Natural killer cell (primary cell): Measurements from ENCODE around the gene ASTN2. TPM values are rescaled to one million over a fixed set of nuclear protein-coding genes. Genes with fewer than 3 reads are reported as not detected.

Experiments
- ATAC-seq, 3 donors: fragments of 150-1000 bp in 2 of 3; fragments of 200-7000 bp in 1 of 3; cut with Tn5 transposase; 1 replicate in 1 of 3; 2 replicates in 2 of 3; pipeline ENCODE4 v1.10.0; 2021; ENCODE audit warnings: mild to moderate bottlenecking in 2 of 3, moderate library complexity in 2 of 3
- DNase-seq, 2 donors: peaks; one replicate each; pipeline versions ENCODE4 v3.0.0 to v3.0.0-alpha.2; 2013 to 2021; ENCODE audit warnings: mixed read lengths in 1 of 2
- H3K27ac ChIP-seq: one replicate; pipeline ENCODE4 v1.5.1; 2013; ENCODE audit warnings: mild to moderate bottlenecking, low read length
- H3K27me3 ChIP-seq: one replicate; pipeline ENCODE4 v1.6.1; 2013; ENCODE audit warnings: low read length; ENCODE audit not compliant: control insufficient read depth, insufficient read depth
- H3K36me3 ChIP-seq: one replicate; pipeline ENCODE4 v1.6.1; 2013; ENCODE audit warnings: low read length; ENCODE audit not compliant: control insufficient read depth, insufficient read depth
- H3K4me1 ChIP-seq: one replicate; pipeline ENCODE4 v1.6.1; 2013; ENCODE audit warnings: low read length; ENCODE audit not compliant: control insufficient read depth, insufficient read depth
- H3K4me3 ChIP-seq: one replicate; pipeline ENCODE4 v1.5.1; 2013; ENCODE audit warnings: low read length
- H3K9me3 ChIP-seq: one replicate; pipeline ENCODE4 v1.6.1; 2013; ENCODE audit warnings: low read length; ENCODE audit not compliant: control insufficient read depth, insufficient read depth
- H3K27ac Mint-ChIP-seq, 2 donors: one replicate each; pipeline ENCODE4 v1.8.0; 2022; ENCODE audit warnings: mild to moderate bottlenecking in 2 of 2, mixed read lengths in 2 of 2, moderate library complexity in 1 of 2
- H3K27me3 Mint-ChIP-seq, 2 donors: one replicate each; pipeline ENCODE4 v1.8.0; 2022; ENCODE audit warnings: low read depth in 2 of 2, mixed read lengths in 2 of 2
- H3K36me3 Mint-ChIP-seq: one replicate; pipeline ENCODE4 v1.8.0; 2022; ENCODE audit warnings: mixed read lengths
- H3K4me1 Mint-ChIP-seq, 2 donors: one replicate each; pipeline ENCODE4 v1.8.0; 2022; ENCODE audit warnings: mixed read lengths in 2 of 2
- H3K4me3 Mint-ChIP-seq: one replicate; pipeline ENCODE4 v1.8.0; 2022; ENCODE audit warnings: mild to moderate bottlenecking, moderate library complexity, mixed read lengths
- H3K9me3 Mint-ChIP-seq, 2 donors: one replicate each; pipeline ENCODE4 v1.8.0; 2022; ENCODE audit warnings: mixed read lengths in 2 of 2
- CTCF ChIP-seq: fragments of 200-600 bp; IDR thresholded peaks from one replicate; pipeline ENCODE4 v1.8.0; 2022; ENCODE audit warnings: antibody characterized with exemption
- WGBS: methylation state at CpG from one replicate; pipeline ENCODE4 v1.1.7; 2013; ENCODE audit warnings: missing lambda C conversion rate; ENCODE audit not compliant: insufficient coverage; 5-methylcytosine and 5-hydroxymethylcytosine counted together
- intact Hi-C: fragments of 100-400 bp; cut with micrococcal nuclease; formaldehyde crosslinking; loops from one replicate; pipeline ENCODE4 v1.14.2; 2022
- total RNA-seq, 4 donors: library from RNA; stranded (reverse); fragments of 120-200 nt in 1 of 4; gene quantifications; one replicate each; pipeline versions ENCODE4 v1.2.3 to v1.2.4, GENCODE V29; 2013 to 2022

The ASTN2 gene
- total RNA-seq, 3 donors from 2014 or later (not counting 1 experiment from before 2014, with no cell fraction given), result 3.0 to 3.5 (median 3.2) TPM

GRCh38 chr9:116587919-116588318, 826.9 kb downstream of the ASTN2 start:
- no peaks in the 10 kb centered on the region for H3K27me3 ChIP-seq
- H3K4me1 ChIP-seq, result no peaks in the 10 kb centered on the region
- no peaks in the 10 kb centered on the region for H3K36me3 ChIP-seq
- ATAC-seq, result no peak
- H3K27me3 Mint-ChIP-seq, result no peaks in the 10 kb centered on the region
- H3K9me3 Mint-ChIP-seq, result peaks cover 2 to 5% of the 10 kb centered on the region in 2 donors
- no peak overlapping the region for H3K4me3 Mint-ChIP-seq
- no peak for DNase-seq
- TF ChIP-seq CTCF, result no peak
- peaks cover 9% of the 10 kb centered on the region for H3K36me3 Mint-ChIP-seq
- H3K4me1 Mint-ChIP-seq, result no peaks in the 10 kb centered on the region
- 88% methylated on average over 1 of the region's 1 CpG for WGBS
- H3K27ac Mint-ChIP-seq, result no peak overlapping the region
- no peak overlapping the region for H3K4me3 ChIP-seq
- H3K27ac ChIP-seq, result no peak overlapping the region
- peaks cover 6% of the 10 kb centered on the region for H3K9me3 ChIP-seq
- intact Hi-C loops, result no loop called here

GRCh38 chr9:116585896-116586295, 829.0 kb downstream of the ASTN2 start:
- Histone ChIP-seq H3K27ac (no peak overlapping the region), H3K9me3 (peaks cover 6% of the 10 kb centered on the region), H3K4me3 (no peak overlapping the region), H3K27me3 (no peaks in the 10 kb centered on the region), H3K36me3 (no peaks in the 10 kb centered on the region), H3K4me1 (no peaks in the 10 kb centered on the region)
- no CpG with 5 or more reads among the region's 1 CpG for WGBS
- peaks cover 2 to 5% of the 10 kb centered on the region in 2 donors for H3K9me3 Mint-ChIP-seq
- no peak for DNase-seq
- no peaks in the 10 kb centered on the region for H3K4me1 Mint-ChIP-seq
- no peak for ATAC-seq
- H3K27me3 Mint-ChIP-seq, result no peaks in the 10 kb centered on the region
- H3K36me3 Mint-ChIP-seq, result peaks cover 9% of the 10 kb centered on the region
- intact Hi-C loops, result no loop called here
- TF ChIP-seq CTCF, result no peak
- no peak overlapping the region for H3K27ac Mint-ChIP-seq
- no peak overlapping the region for H3K4me3 Mint-ChIP-seq

- ATAC-seq (no peak), DNase-seq (no peak)
- H3K4me1 Mint-ChIP-seq, result no peaks in the 10 kb centered on the region
- Histone ChIP-seq H3K27ac (no peak overlapping the region), H3K9me3 (peaks cover 2% of the 10 kb centered on the region), H3K36me3 (no peaks in the 10 kb centered on the region), H3K4me3 (no peak overlapping the region), H3K4me1 (no peaks in the 10 kb centered on the region), H3K27me3 (no peaks in the 10 kb centered on the region)
- peaks cover 9% of the 10 kb centered on the region for H3K36me3 Mint-ChIP-seq
- TF ChIP-seq CTCF, result no peak
- H3K4me3 Mint-ChIP-seq, result no peak overlapping the region
- H3K27me3 Mint-ChIP-seq, result no peaks in the 10 kb centered on the region
- H3K9me3 Mint-ChIP-seq, result peaks cover 2 to 5% of the 10 kb centered on the region in 2 donors
- H3K27ac Mint-ChIP-seq, result no peak overlapping the region
- intact Hi-C loops, result no loop called here
Measured at GRCh38 chr9:116585204-116585603, 829.7 kb downstream of the ASTN2 start.

GRCh38 chr9:116580853-116581252, 834.0 kb downstream of the ASTN2 start:
- Histone ChIP-seq H3K36me3 (no peaks in the 10 kb centered on the region), H3K4me1 (no peaks in the 10 kb centered on the region), H3K27ac (no peak overlapping the region), H3K27me3 (no peaks in the 10 kb centered on the region), H3K4me3 (no peak overlapping the region), H3K9me3 (no peaks in the 10 kb centered on the region)
- no peaks in the 10 kb centered on the region for H3K4me1 Mint-ChIP-seq
- ATAC-seq, result no peak
- H3K36me3 Mint-ChIP-seq, result no peaks in the 10 kb centered on the region
- 37% methylated on average over 1 of the region's 1 CpG for WGBS
- H3K27ac Mint-ChIP-seq, result no peak overlapping the region
- H3K4me3 Mint-ChIP-seq, result no peak overlapping the region
- no peak for DNase-seq
- H3K27me3 Mint-ChIP-seq, result no peaks in the 10 kb centered on the region
- TF ChIP-seq CTCF, result no peak
- H3K9me3 Mint-ChIP-seq, result peaks cover 0 to 2% of the 10 kb centered on the region in 2 donors
- intact Hi-C loops, result no loop called here
